ENCODE results near the gene CPVL. TPM values are rescaled to one million over a fixed set of nuclear protein-coding genes. Genes with fewer than 3 reads are reported as not detected.

CPVL gene
- total RNA-seq, 2 donors from 2014 or later = 4.0 to 17.9 TPM

DNA sequence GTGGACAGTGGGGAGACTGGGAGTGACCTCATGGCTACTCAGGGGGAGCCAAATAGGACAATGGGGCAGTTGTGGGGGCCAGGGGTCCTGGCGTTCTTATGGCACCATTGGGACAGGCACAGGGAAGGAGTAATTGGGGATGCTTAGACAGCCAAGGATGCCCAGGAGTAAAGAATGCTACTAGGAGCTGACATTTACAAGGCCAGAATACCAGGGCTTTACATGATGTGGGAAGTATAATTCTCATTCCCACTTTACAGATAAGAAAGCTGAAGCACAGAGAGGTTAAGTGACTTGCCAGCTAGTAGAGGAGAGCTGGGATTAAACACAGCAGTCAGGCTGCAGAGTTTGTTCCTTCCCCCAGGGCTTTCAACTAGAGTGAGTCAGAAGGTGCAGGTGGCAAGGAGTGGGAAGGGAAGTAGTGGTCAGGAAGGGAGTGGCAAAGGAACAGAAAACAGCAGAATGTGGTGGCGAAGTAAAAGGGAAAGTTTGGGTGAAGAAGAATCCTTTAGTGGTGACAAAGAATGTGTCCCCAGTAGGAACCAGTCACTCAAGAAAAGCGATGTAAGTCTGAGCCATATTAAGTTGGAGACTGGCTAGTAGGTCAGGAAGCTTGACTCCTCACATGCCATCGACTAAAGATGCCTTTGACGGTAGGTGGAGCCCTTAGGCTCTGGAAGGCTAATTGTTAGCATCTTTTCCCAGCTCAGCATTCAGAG lies 32.8 kb downstream of the CPVL start:
- H3K4me1 ChIP-seq = no peaks in the 10 kb centered on the region
- 37 to 40% methylated on average over 5 of the region's 5 CpGs for WGBS, 2 donors
- H3K4me3 ChIP-seq = no peak overlapping the region
- H3K9me3 ChIP-seq = no peaks in the 10 kb centered on the region
- H3K36me3 ChIP-seq (replicated peaks in 1 of 2; ENCODE audit: insufficient read depth in 1 of 2, low read depth in 2 of 2) = no peaks in the 10 kb centered on the region
- ATAC-seq (peak; percentile 42), DNase-seq (peak in 3 of 4 donors; percentile 21 to 32 (median 22))
- no peak overlapping the region for H3K27ac ChIP-seq
- intact Hi-C loops (cut with DNase I) = no loop called here
- no peaks in the 10 kb centered on the region for H3K27me3 ChIP-seq
- TF ChIP-seq POLR2A (IDR thresholded peaks at IDR 0.05) = no peak
- peak in 5 of 7 experiments; percentile 14 to 48 (median 43) for TF ChIP-seq CTCF (IDR thresholded peaks at IDR 0.05)

GRCh38 chr7:29112721-29113120 lies 33.6 kb downstream of the CPVL start:
- H3K27me3 ChIP-seq = no peaks in the 10 kb centered on the region
- H3K4me1 ChIP-seq = no peaks in the 10 kb centered on the region
- no peaks in the 10 kb centered on the region for H3K36me3 ChIP-seq (replicated peaks in 1 of 2; ENCODE audit: insufficient read depth in 1 of 2, low read depth in 2 of 2)
- H3K4me3 ChIP-seq = no peak overlapping the region
- DNase-seq (no peak), ATAC-seq (no peak)
- TF ChIP-seq POLR2A (IDR thresholded peaks at IDR 0.05) = no peak
- no peak for TF ChIP-seq CTCF (IDR thresholded peaks at IDR 0.05)
- WGBS, 2 donors = 66 to 69% methylated on average over 4 of the region's 4 CpGs
- H3K9me3 ChIP-seq = no peaks in the 10 kb centered on the region
- no peak overlapping the region for H3K27ac ChIP-seq
- intact Hi-C loops (cut with DNase I) = no loop called here

DNA sequence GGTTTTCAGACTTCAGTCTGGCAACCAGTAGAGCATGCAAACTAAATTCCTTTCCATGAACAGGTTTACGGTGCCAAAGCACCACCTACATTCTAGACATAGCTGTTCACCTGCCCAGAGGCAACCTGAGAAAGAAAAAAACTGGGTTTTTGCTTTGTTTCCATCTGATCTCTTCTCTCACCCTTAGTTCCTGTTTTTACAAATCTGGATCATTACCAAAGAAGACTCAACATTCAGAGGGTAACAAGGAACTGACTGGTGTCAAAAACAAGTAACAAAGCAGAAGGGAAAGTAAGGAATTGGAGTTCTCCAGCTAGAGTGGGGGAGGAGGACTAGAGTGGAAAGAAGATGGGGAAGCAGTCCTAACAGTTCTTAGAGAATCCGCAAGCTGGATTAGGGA lies 36.4 kb downstream of the CPVL start:
- ATAC-seq (no peak), DNase-seq (peak in 1 of 4 donors; percentile 21)
- Histone ChIP-seq H3K4me3 (no peak overlapping the region), H3K27me3 (no peaks in the 10 kb centered on the region), H3K27ac (peak overlapping the region in 1 of 4 donors; percentile 33), H3K4me1 (no peaks in the 10 kb centered on the region), H3K9me3 (no peaks in the 10 kb centered on the region), H3K36me3 (replicated peaks in 1 of 2; ENCODE audit: insufficient read depth in 1 of 2, low read depth in 2 of 2) (no peaks in the 10 kb centered on the region)
- intact Hi-C loops (cut with DNase I) = loop anchor here (5.0 kb wide), 1 partner anchor 193 kb away; no protein-coding TSS in a partner anchor
- TF ChIP-seq CTCF (IDR thresholded peaks at IDR 0.05) = no peak
- WGBS, 2 donors = 67 to 79% methylated on average over 2 of the region's 2 CpGs

DNA sequence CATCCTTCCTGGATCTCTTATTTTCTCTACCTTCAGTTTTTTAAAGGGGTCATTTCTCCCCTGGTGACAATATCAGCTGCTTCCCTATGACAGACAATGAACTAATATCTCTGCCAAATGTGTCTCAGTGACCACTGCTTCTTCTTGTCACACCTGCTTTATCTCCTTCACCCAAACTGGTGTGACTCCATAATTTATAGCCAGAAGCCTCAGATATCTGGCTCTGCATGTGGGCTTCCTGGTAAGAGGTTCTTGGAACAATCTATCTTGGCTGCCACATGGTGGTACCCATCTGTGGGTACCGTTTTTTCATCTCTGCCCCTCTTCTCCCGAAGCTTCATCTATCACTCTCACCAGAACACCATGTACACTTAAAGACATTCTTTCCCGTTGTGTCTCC lies 37.0 kb downstream of the CPVL start:
- Histone ChIP-seq H3K9me3 (no peaks in the 10 kb centered on the region), H3K4me3 (no peak overlapping the region), H3K4me1 (no peaks in the 10 kb centered on the region), H3K27ac (peak overlapping the region in 1 of 4 donors; percentile 33), H3K36me3 (replicated peaks in 1 of 2; ENCODE audit: insufficient read depth in 1 of 2, low read depth in 2 of 2) (no peaks in the 10 kb centered on the region), H3K27me3 (no peaks in the 10 kb centered on the region)
- 41 to 64% methylated on average over 3 of the region's 3 CpGs for WGBS, 2 donors
- ATAC-seq = no peak
- intact Hi-C loops (cut with DNase I) = loop anchor here (5.0 kb wide), 1 partner anchor 192 kb away; no protein-coding TSS in a partner anchor
- TF ChIP-seq POLR2A (IDR thresholded peaks at IDR 0.05) (no peak), CTCF (IDR thresholded peaks at IDR 0.05) (no peak)
- DNase-seq = no peak

GRCh38 chr7:29107056-29107455 lies 39.3 kb downstream of the CPVL start:
- Histone ChIP-seq H3K27ac (no peak overlapping the region), H3K4me3 (no peak overlapping the region), H3K27me3 (no peaks in the 10 kb centered on the region), H3K36me3 (replicated peaks in 1 of 2; ENCODE audit: insufficient read depth in 1 of 2, low read depth in 2 of 2) (no peaks in the 10 kb centered on the region), H3K9me3 (no peaks in the 10 kb centered on the region), H3K4me1 (no peaks in the 10 kb centered on the region)
- TF ChIP-seq POLR2A (IDR thresholded peaks at IDR 0.05) = no peak
- intact Hi-C loops (cut with DNase I) = loop anchor here (5.0 kb wide), 1 partner anchor 190 kb away; no protein-coding TSS in a partner anchor
- DNase-seq (no peak), ATAC-seq (no peak)
- 84 to 89% methylated on average over 2 of the region's 2 CpGs for WGBS, 2 donors

All from body of pancreas (tissue), 4 donors.